WTC11 (cell line): Measurements from ENCODE around the gene OR2A14.

Source experiments
- ATF6 ChIP-seq: sonication (generic); formaldehyde crosslinking; IDR thresholded peaks from 2 replicates; pipeline ENCODE4 v1.8.1; 2023; ENCODE audit warnings: mild to moderate bottlenecking, missing genetic modification reagents
- E2F4 ChIP-seq: sonication (generic); formaldehyde crosslinking; IDR thresholded peaks from 2 replicates; pipeline ENCODE4 v1.8.1; 2022; ENCODE audit warnings: low read depth, mild to moderate bottlenecking, moderate library complexity, missing genetic modification reagents, borderline replicate concordance
- TF ChIP-seq, protein P1 (sequence below): fragments of 200-600 bp; IDR thresholded peaks from 2 replicates; pipeline ENCODE4 v1.8.0; 2022; ENCODE audit warnings: antibody characterized with exemption

DNA sequence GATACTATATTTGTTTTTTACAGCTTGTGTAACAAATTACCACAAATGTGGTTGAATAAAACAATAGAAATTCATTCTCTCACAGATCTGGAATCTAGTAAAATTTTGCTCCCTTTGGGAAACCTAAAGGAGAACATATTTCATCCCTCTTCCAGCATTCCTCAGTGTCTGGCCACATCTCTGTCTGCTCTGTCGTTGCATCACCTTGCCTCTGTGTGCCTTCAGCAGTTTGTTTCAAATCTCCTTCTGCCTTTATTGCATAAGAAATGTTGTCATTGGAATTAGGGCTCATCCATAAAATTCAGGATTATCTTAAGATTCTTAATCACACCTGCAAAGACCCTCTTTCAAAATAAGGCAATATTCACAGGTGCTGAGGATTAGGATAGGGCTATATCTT lies 14.5 kb downstream of the OR2A14 start:
- TF ChIP-seq, protein P1, sequence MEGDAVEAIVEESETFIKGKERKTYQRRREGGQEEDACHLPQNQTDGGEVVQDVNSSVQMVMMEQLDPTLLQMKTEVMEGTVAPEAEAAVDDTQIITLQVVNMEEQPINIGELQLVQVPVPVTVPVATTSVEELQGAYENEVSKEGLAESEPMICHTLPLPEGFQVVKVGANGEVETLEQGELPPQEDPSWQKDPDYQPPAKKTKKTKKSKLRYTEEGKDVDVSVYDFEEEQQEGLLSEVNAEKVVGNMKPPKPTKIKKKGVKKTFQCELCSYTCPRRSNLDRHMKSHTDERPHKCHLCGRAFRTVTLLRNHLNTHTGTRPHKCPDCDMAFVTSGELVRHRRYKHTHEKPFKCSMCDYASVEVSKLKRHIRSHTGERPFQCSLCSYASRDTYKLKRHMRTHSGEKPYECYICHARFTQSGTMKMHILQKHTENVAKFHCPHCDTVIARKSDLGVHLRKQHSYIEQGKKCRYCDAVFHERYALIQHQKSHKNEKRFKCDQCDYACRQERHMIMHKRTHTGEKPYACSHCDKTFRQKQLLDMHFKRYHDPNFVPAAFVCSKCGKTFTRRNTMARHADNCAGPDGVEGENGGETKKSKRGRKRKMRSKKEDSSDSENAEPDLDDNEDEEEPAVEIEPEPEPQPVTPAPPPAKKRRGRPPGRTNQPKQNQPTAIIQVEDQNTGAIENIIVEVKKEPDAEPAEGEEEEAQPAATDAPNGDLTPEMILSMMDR = no peak
- TF ChIP-seq ATF6 (CRISPR knock-in tag) = no peak
- no peak for TF ChIP-seq E2F4
